OCI-LY7 (cell line): ENCODE data around the gene ARMH4.

Experiments used
- CTCF ChIP-seq: fragments of 200-600 bp; sonication (generic); conservative IDR thresholded peaks from 2 replicates; pipeline ENCODE4 v1.5.1; 2014; ENCODE audit warnings: mild to moderate bottlenecking, antibody characterized with exemption, low read length, moderate library complexity, mixed read lengths
- EZH2phosphoT487 ChIP-seq: fragments of 200-600 bp; sonication (generic); IDR thresholded peaks from 2 replicates; pipeline ENCODE4 v1.6.1; 2018; ENCODE audit warnings: low read depth, borderline replicate concordance, mild to moderate bottlenecking, mixed run types, antibody characterized with exemption, low read length, moderate library complexity, mixed read lengths

GRCh38 chr14:57991353-57991752 is 160.7 kb downstream of the ARMH4 start:
- TF ChIP-seq CTCF (no peak), EZH2phosphoT487 (no peak)
